OCI-LY3 (cell line): Measurements from ENCODE around the gene FN1.

Experiments used
- H2AFZ ChIP-seq: fragments of 200-600, 300-600 bp; shearing (Covaris generic); 2 replicates; pipeline ENCODE4 v1.6.0; 2014; ENCODE audit warnings: antibody characterized with exemption, low read depth, low read length
- H3K27ac ChIP-seq: fragments of 200-600, 300-600 bp; sonication (generic); 2 replicates; pipeline ENCODE4 v1.5.1; 2014; ENCODE audit warnings: mild to moderate bottlenecking, low read length, moderate library complexity, mixed read lengths
- H3K27me3 ChIP-seq: fragments of 200-600, 300-600 bp; sonication (generic); 2 replicates; pipeline ENCODE4 v1.6.1; 2014; ENCODE audit warnings: low read depth, low read length, mixed read lengths
- H3K36me3 ChIP-seq: fragments of 200-600, 300-600 bp; sonication (generic); replicated peaks from 2 replicates; pipeline ENCODE3; 2014; ENCODE audit warnings: low read depth, low read length, mixed read lengths
- H3K4me1 ChIP-seq: fragments of 300-600, 200-600 bp; sonication (generic); 2 replicates; pipeline ENCODE4 v1.6.1; 2014; ENCODE audit warnings: low read length, mixed read lengths
- H3K4me2 ChIP-seq: fragments of 200-600, 300-600 bp; sonication (generic); 2 replicates; pipeline ENCODE4 v1.6.1; 2014; ENCODE audit warnings: low read length, mixed read lengths
- H3K4me3 ChIP-seq: fragments of 300-600, 200-600 bp; sonication (generic); 2 replicates; pipeline ENCODE4 v1.5.1; 2014; ENCODE audit warnings: antibody characterized with exemption, mild to moderate bottlenecking, low read length, moderate library complexity
- H3K79me2 ChIP-seq: fragments of 300-600, 200-600 bp; shearing (Covaris generic); 2 replicates; pipeline ENCODE4 v1.6.1; 2014; ENCODE audit warnings: mild to moderate bottlenecking, low read length, mixed read lengths
- H3K9ac ChIP-seq: fragments of 300-600, 200-600 bp; shearing (Covaris generic); 2 replicates; pipeline ENCODE4 v1.6.0; 2014; ENCODE audit warnings: mild to moderate bottlenecking, low read length, moderate library complexity
- H3K9me3 ChIP-seq: fragments of 200-600, 300-600 bp; shearing (Covaris generic); 2 replicates; pipeline ENCODE4 v1.6.1; 2014; ENCODE audit warnings: low read length, mixed read lengths; ENCODE audit not compliant: insufficient read depth
- H4K20me1 ChIP-seq: fragments of 200-600, 300-600 bp; sonication (generic); 2 replicates; pipeline ENCODE4 v1.6.1; 2016; ENCODE audit warnings: low read length, mixed read lengths; ENCODE audit not compliant: insufficient read depth
- EZH2phosphoT487 ChIP-seq: fragments of 200-600 bp; shearing (Covaris generic); IDR thresholded peaks from 2 replicates; pipeline ENCODE4 v1.6.1; 2018; ENCODE audit warnings: antibody characterized with exemption, mixed run types, low read depth
- TF ChIP-seq, protein P1 (sequence below): fragments of 200-600, 300-600 bp; sonication (generic); IDR thresholded peaks from 2 replicates; pipeline ENCODE4 v1.5.1; 2014; ENCODE audit warnings: antibody characterized with exemption, low read length, low read depth

The FN1 gene

DNA sequence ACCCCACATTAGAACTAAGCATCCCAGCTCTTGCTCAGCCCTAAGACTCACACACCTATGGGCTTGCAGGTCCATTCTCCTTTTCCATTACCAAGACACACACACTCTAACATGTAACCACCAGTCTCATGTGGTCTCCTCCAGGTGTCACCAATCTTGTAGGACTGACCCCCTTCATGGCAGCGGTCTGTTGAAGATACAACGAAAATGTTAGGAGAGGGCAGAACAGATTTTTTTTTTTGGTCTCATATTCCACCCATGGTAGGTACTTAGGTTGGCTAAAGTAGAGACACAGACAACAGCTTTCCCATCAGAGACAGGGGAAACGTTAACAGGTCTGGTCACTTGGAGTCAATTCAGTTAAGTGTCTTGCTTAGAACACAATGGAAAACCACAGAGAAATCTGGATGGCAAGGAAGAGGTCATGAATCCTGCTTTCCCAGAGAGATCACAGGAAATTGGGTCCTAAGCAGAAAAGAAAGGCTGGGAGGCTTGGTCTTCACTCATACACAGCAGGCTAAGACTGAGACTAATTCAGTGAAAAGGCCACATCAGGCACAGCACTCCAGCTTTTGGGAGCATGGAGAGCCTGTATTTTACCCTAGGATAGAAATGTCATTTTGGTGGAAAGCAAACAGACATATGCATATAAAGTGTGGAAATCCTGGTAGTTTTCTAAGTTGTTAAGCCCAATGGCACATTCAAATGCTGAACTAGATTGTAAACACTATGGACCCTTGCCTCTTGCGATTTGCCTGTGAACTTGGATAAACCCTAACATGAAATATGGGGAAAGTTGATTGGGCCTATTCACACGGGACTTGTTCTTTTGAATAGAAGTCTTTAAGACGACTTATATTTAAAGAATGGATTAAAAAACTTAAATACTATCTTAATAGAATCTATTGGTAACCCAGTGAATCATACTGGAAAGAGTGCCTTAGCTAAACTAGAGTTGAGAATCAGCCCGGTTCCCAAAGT lies 3.8 kb downstream of the FN1 start:
- Histone ChIP-seq H3K4me1 (peaks cover 3% of the 10 kb centered on the region), H2AFZ (no peak overlapping the region), H3K36me3 (no peaks in the 10 kb centered on the region), H3K4me2 (no peak overlapping the region), H3K27ac (no peak overlapping the region), H3K79me2 (no peaks in the 10 kb centered on the region), H3K9me3 (no peaks in the 10 kb centered on the region), H3K9ac (no peak overlapping the region), H3K27me3 (peaks cover 16% of the 10 kb centered on the region), H3K4me3 (no peak overlapping the region), H4K20me1 (no peaks in the 10 kb centered on the region)
- TF ChIP-seq, protein P1, sequence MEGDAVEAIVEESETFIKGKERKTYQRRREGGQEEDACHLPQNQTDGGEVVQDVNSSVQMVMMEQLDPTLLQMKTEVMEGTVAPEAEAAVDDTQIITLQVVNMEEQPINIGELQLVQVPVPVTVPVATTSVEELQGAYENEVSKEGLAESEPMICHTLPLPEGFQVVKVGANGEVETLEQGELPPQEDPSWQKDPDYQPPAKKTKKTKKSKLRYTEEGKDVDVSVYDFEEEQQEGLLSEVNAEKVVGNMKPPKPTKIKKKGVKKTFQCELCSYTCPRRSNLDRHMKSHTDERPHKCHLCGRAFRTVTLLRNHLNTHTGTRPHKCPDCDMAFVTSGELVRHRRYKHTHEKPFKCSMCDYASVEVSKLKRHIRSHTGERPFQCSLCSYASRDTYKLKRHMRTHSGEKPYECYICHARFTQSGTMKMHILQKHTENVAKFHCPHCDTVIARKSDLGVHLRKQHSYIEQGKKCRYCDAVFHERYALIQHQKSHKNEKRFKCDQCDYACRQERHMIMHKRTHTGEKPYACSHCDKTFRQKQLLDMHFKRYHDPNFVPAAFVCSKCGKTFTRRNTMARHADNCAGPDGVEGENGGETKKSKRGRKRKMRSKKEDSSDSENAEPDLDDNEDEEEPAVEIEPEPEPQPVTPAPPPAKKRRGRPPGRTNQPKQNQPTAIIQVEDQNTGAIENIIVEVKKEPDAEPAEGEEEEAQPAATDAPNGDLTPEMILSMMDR, result no peak
- TF ChIP-seq EZH2phosphoT487, result no peak

DNA sequence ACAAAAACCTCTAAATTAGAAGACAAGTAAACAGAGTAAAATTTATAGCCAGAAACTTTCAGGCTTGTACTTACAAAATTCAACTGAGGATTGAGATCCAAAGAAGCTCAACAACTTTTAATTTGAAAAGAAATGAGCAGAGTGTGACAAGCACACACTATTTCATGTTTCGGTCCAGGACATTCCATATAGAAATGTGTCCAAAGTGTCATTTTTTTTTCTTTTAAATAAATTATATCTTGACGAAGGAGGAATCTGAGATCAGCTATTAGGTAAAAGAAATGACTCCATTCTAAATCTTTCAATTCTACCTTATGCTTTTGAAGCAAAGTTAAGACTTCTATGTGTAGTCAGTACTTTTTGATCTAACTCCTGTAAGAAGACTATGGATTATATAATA lies 4.6 kb downstream of the FN1 start:
- H3K4me2 ChIP-seq, result no peak overlapping the region
- H3K79me2 ChIP-seq, result no peaks in the 10 kb centered on the region
- no peaks in the 10 kb centered on the region for H4K20me1 ChIP-seq

DNA sequence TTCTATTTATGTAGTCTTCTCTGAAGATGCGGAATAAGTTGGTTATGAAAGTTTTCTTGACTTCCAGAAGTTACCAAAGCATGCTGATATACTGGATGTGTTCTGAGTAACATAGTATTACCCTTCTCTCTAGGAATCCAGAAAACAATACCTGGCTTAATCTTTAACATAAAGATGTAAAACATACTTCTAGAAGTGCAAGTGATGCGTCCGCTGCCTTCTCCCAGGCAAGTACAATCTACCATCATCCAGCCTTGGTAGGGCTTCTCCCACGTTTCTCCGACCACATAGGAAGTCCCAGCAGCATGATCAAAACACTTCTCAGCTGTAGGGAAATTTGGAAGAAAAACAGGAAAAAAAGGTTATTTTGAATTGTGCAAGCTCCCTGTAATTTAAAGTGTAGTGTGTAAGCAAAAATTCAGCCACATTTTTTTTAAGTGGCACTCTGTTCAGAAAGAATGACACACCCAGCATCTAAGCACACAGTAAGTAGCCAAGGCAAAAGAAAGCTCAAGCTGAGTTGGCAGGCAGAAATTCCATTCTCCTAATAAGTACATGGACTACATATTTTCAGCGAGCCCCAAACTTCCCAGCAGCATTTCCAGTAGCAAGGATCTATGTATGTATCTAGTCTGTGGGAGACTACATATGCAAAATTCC lies 5.2 kb downstream of the FN1 start:
- H3K4me3 ChIP-seq, result no peak overlapping the region
- no peak overlapping the region for H3K9ac ChIP-seq
- H2AFZ ChIP-seq, result no peak overlapping the region
- peaks cover 10% of the 10 kb centered on the region for H3K27me3 ChIP-seq
- no peaks in the 10 kb centered on the region for H3K79me2 ChIP-seq
- no peaks in the 10 kb centered on the region for H3K4me1 ChIP-seq
- H3K36me3 ChIP-seq, result no peaks in the 10 kb centered on the region
- no peak for TF ChIP-seq EZH2phosphoT487
- TF ChIP-seq, protein P1, result no peak
- no peak overlapping the region for H3K27ac ChIP-seq
- H3K4me2 ChIP-seq, result no peak overlapping the region
- no peaks in the 10 kb centered on the region for H3K9me3 ChIP-seq
- no peaks in the 10 kb centered on the region for H4K20me1 ChIP-seq

More for the DNA sequence above, 4.6 kb downstream of the FN1 start:
- peaks cover 10% of the 10 kb centered on the region for H3K27me3 ChIP-seq
- H2AFZ ChIP-seq, result no peak overlapping the region
- H3K27ac ChIP-seq, result no peak overlapping the region
- no peaks in the 10 kb centered on the region for H3K4me1 ChIP-seq
- H3K4me3 ChIP-seq, result no peak overlapping the region
- H3K9ac ChIP-seq, result no peak overlapping the region
- H3K9me3 ChIP-seq, result no peaks in the 10 kb centered on the region
- TF ChIP-seq EZH2phosphoT487, result no peak
- TF ChIP-seq, protein P1, result no peak
- no peaks in the 10 kb centered on the region for H3K36me3 ChIP-seq

DNA sequence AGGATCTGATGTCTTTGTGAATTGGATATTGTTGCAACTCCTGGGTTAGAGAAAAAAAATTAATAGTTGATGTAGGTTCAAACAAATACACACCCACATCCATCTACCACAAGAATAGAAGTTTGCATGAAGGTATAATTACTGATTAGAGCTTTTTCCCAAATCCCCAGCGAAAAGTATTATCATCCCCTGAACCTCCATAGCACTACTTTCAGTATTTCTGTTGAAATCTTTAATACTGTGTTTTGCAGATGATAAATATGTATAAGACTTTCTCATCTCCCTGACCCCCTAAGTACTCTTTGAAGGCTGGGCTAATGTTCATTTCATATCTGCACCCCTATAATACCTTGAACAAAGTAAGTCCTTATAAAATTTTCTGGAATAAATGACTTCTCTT lies 6.4 kb downstream of the FN1 start:
- Histone ChIP-seq H3K4me2 (no peak overlapping the region), H2AFZ (no peak overlapping the region), H3K9ac (no peak overlapping the region), H4K20me1 (no peaks in the 10 kb centered on the region), H3K9me3 (no peaks in the 10 kb centered on the region), H3K27me3 (no peaks in the 10 kb centered on the region), H3K4me1 (no peaks in the 10 kb centered on the region), H3K4me3 (no peak overlapping the region), H3K36me3 (no peaks in the 10 kb centered on the region), H3K79me2 (no peaks in the 10 kb centered on the region), H3K27ac (no peak overlapping the region)
- TF ChIP-seq EZH2phosphoT487, result no peak
- TF ChIP-seq, protein P1, result no peak
